Measurements from ENCODE around the gene PLK4. TPM values are rescaled to one million over a fixed set of nuclear protein-coding genes. Genes with fewer than 3 reads are reported as not detected.
"Not testable (repeated sequence)": the region's sequence is repeated elsewhere in the genome, so short reads cannot be mapped to it uniquely, and the experiment has no call there.

PLK4 gene
- total RNA-seq, 2 experiments from 2014 or later: 42.0 to 45.1 TPM

GRCh38 chr4:127896528-127896927, 15.8 kb downstream of the PLK4 start:
- Mint-ChIP-seq H3K4me1 (ENCODE audit: low read depth) (no peaks in the 10 kb centered on the region), H3K36me3 (ENCODE audit: low read depth) (peaks cover 36% of the 10 kb centered on the region), H3K4me3 (no peak overlapping the region), H3K27ac (no peak overlapping the region), H3K27me3 (no peaks in the 10 kb centered on the region), H3K9me3 (peaks cover 2% of the 10 kb centered on the region)
- no peak for DNase-seq
- no peak for ATAC-seq
- CTCF ChIA-PET: no interaction called here
- intact Hi-C loops (cut with micrococcal nuclease): no loop called here
- TF ChIP-seq, protein P1, sequence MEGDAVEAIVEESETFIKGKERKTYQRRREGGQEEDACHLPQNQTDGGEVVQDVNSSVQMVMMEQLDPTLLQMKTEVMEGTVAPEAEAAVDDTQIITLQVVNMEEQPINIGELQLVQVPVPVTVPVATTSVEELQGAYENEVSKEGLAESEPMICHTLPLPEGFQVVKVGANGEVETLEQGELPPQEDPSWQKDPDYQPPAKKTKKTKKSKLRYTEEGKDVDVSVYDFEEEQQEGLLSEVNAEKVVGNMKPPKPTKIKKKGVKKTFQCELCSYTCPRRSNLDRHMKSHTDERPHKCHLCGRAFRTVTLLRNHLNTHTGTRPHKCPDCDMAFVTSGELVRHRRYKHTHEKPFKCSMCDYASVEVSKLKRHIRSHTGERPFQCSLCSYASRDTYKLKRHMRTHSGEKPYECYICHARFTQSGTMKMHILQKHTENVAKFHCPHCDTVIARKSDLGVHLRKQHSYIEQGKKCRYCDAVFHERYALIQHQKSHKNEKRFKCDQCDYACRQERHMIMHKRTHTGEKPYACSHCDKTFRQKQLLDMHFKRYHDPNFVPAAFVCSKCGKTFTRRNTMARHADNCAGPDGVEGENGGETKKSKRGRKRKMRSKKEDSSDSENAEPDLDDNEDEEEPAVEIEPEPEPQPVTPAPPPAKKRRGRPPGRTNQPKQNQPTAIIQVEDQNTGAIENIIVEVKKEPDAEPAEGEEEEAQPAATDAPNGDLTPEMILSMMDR (IDR thresholded peaks at IDR 0.05): no peak
- POLR2A ChIA-PET: no interaction called here

GRCh38 chr4:127899682-127900081, 19.0 kb downstream of the PLK4 start:
- H3K4me3 Mint-ChIP-seq; H3K27me3 Mint-ChIP-seq; H3K9me3 Mint-ChIP-seq; ATAC-seq; intact Hi-C loops (cut with micrococcal nuclease); H3K4me1 Mint-ChIP-seq (ENCODE audit: low read depth); H3K27ac Mint-ChIP-seq; DNase-seq: not testable (repeated sequence)
- H3K36me3 Mint-ChIP-seq (ENCODE audit: low read depth): peaks cover 33% of the 10 kb centered on the region
- CTCF ChIA-PET: interaction anchor here (0.9 kb wide), 1 partner anchor 18 kb away, joined by 3 read pairs; no protein-coding TSS in a partner anchor
- POLR2A ChIA-PET: interaction anchor here (0.9 kb wide), 1 partner anchor 19 kb away, joined by 3 read pairs; no protein-coding TSS in a partner anchor

DNA sequence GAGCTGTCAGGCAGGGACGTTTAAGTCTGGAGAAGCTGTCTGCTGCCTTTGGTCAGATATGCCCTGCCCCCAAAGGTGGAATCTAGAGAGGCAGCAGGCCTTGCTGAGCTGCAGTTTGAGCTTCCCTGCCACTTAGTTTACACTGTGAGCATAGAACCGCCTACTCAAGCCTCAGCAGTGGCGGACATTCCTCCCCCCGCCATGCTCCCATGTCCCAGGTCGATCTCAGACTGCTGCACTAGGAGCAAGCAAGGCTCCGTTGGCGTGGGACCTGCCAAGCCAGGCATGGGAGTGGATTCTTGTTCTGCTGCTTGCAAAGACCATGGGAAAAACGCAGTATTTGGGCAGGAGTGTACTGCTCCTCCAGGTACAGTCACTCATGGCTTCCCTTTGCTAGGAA, 24.3 kb downstream of the PLK4 start:
- H3K27me3 Mint-ChIP-seq: no peaks in the 10 kb centered on the region
- no peak for ATAC-seq
- no peak for DNase-seq
- ChIA-PET POLR2A (no interaction called here), CTCF (no interaction called here)
- no peak overlapping the region for H3K27ac Mint-ChIP-seq
- TF ChIP-seq, protein P1 (IDR thresholded peaks at IDR 0.05): no peak
- peaks cover 2% of the 10 kb centered on the region for H3K9me3 Mint-ChIP-seq
- no peaks in the 10 kb centered on the region for H3K4me1 Mint-ChIP-seq (ENCODE audit: low read depth)
- no peak overlapping the region for H3K4me3 Mint-ChIP-seq
- H3K36me3 Mint-ChIP-seq (ENCODE audit: low read depth): peaks cover 11% of the 10 kb centered on the region
- intact Hi-C loops (cut with micrococcal nuclease): no loop called here

- DNase-seq (no peak), ATAC-seq (no peak)
- Mint-ChIP-seq H3K27ac (no peak overlapping the region), H3K27me3 (no peaks in the 10 kb centered on the region), H3K4me1 (ENCODE audit: low read depth) (no peaks in the 10 kb centered on the region), H3K9me3 (no peaks in the 10 kb centered on the region), H3K4me3 (no peak overlapping the region), H3K36me3 (ENCODE audit: low read depth) (peaks cover 11% of the 10 kb centered on the region)
- ChIA-PET POLR2A (no interaction called here), CTCF (no interaction called here)
- TF ChIP-seq, protein P1 (IDR thresholded peaks at IDR 0.05): no peak
- intact Hi-C loops (cut with micrococcal nuclease): no loop called here
These were observed 35.8 kb downstream of the PLK4 start for GRCh38 chr4:127916512-127916911.

- Mint-ChIP-seq H3K27ac (no peak overlapping the region), H3K4me3 (no peak overlapping the region), H3K27me3 (no peaks in the 10 kb centered on the region), H3K9me3 (no peaks in the 10 kb centered on the region), H3K4me1 (ENCODE audit: low read depth) (no peaks in the 10 kb centered on the region), H3K36me3 (ENCODE audit: low read depth) (peaks cover 11% of the 10 kb centered on the region)
- POLR2A ChIA-PET: no interaction called here
- ATAC-seq: no peak
- intact Hi-C loops (cut with micrococcal nuclease): no loop called here
- DNase-seq: no peak
- TF ChIP-seq, protein P1 (IDR thresholded peaks at IDR 0.05): no peak
- CTCF ChIA-PET: no interaction called here
These were observed 36.5 kb downstream of the PLK4 start for GRCh38 chr4:127917151-127917550.

DNA sequence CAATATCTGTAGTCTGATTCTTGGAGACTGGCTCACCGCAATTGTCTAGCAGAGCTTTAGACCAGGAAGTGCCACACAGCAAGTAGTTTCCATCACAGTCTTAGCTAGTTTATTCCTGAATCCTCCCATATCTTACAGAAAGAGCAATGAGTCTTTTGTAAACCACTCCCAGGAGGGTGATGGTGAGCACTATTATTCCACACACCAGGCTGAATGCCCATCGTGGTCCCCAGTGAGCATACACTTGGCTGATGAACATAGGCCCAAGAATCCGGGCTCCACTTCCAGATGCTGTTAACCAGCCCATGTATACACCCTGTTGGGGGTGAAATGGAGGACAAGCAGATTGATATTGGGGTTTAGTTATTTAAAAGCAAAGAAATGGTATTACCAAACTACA, 39.8 kb downstream of the PLK4 start:
- ATAC-seq (no peak), DNase-seq (no peak)
- Mint-ChIP-seq H3K9me3 (peaks cover 1% of the 10 kb centered on the region), H3K27me3 (no peaks in the 10 kb centered on the region), H3K36me3 (ENCODE audit: low read depth) (peaks cover 28% of the 10 kb centered on the region), H3K4me1 (ENCODE audit: low read depth) (no peaks in the 10 kb centered on the region), H3K27ac (no peak overlapping the region), H3K4me3 (no peak overlapping the region)
- ChIA-PET CTCF (no interaction called here), POLR2A (no interaction called here)
- TF ChIP-seq, protein P1 (IDR thresholded peaks at IDR 0.05): no peak
- intact Hi-C loops (cut with micrococcal nuclease): no loop called here

Measured in activated CD8-positive, alpha-beta T cell treated with anti-CD3 and anti-CD28 coated beads for 36 hours (primary cell).